Small intestine (tissue), 7 donors: Measurements from ENCODE around the gene ZFR2. TPM values are rescaled to one million over a fixed set of nuclear protein-coding genes. Genes with fewer than 3 reads are reported as not detected.
A peak's percentile ranks its signal among the peaks of the same experiment; 100 is the strongest.

Experiments
- DNase-seq, 2 donors: peaks; one replicate each; pipeline versions ENCODE4 v3.0.0 to v3.0.0-alpha.2; 2013
- FAIRE-seq: peaks from 2 replicates; lab custom pipeline; 2012; peaks lifted over from hg19 to GRCh38; lab: Jason Lieb, UNC
- H3K27ac ChIP-seq, 3 donors: one replicate each; pipeline ENCODE4 v1.5.1; 2013; ENCODE audit warnings: low read length in 2 of 3, mild to moderate bottlenecking in 2 of 3, control low read depth in 1 of 3, inconsistent platforms in 1 of 3, low read depth in 1 of 3, moderate library complexity in 1 of 3
- H3K27me3 ChIP-seq, 3 donors: one replicate each; pipeline ENCODE4 v1.6.1; 2013; ENCODE audit warnings: low read length in 3 of 3, inconsistent platforms in 1 of 3; ENCODE audit not compliant: control insufficient read depth in 3 of 3, insufficient read depth in 3 of 3
- H3K36me3 ChIP-seq, 3 donors: one replicate each; pipeline ENCODE4 v1.6.1; 2013; ENCODE audit warnings: low read length in 3 of 3, inconsistent platforms in 1 of 3, low read depth in 1 of 3, mild to moderate bottlenecking in 1 of 3, moderate library complexity in 1 of 3; ENCODE audit not compliant: control insufficient read depth in 3 of 3, insufficient read depth in 2 of 3
- H3K4me1 ChIP-seq, 3 donors: one replicate each; pipeline ENCODE4 v1.6.1; 2013; ENCODE audit warnings: low read length in 2 of 3, inconsistent platforms in 1 of 3, low read depth in 1 of 3, mild to moderate bottlenecking in 1 of 3, moderate library complexity in 1 of 3; ENCODE audit not compliant: control insufficient read depth in 3 of 3, insufficient read depth in 2 of 3
- H3K4me3 ChIP-seq, 3 donors: one replicate each; pipeline ENCODE4 v1.5.1; 2013; ENCODE audit warnings: low read length in 3 of 3, control low read depth in 1 of 3, inconsistent platforms in 1 of 3, low read depth in 1 of 3, mild to moderate bottlenecking in 1 of 3, moderate library complexity in 1 of 3
- H3K9me3 ChIP-seq, 2 donors: one replicate each; pipeline ENCODE4 v1.6.1; 2013; ENCODE audit warnings: low read depth in 1 of 2, low read length in 1 of 2; ENCODE audit not compliant: control insufficient read depth in 2 of 2, insufficient read depth in 1 of 2
- WGBS, 3 donors: extraction: QIAGEN DNeasy Blood & Tissue Kit; methylation state at CpG; one replicate each; pipeline ENCODE4 v1.1.7; 2013; 5-methylcytosine and 5-hydroxymethylcytosine counted together
- polyA plus RNA-seq, 4 donors: library from polyadenylated mRNA; stranded (reverse) in 3 of 4; unstranded in 1 of 4; fragments of 200-250 nt in 3 of 4; fragments of 120-200 nt in 1 of 4; gene quantifications; one replicate each; pipeline versions ENCODE4 v1.2.1 to v1.2.3, GENCODE V29; 2013
- donor health status: healthy with polysubstance abuse.
- donor health status: control.
- donor health status: control.
- donor health status: Bipolar disorder and iron deficiency.
- donor health status: healthy.

Gene ZFR2
- polyA plus RNA-seq, 4 donors, result 0.43 to 0.75 TPM; not detected in 2

DNA sequence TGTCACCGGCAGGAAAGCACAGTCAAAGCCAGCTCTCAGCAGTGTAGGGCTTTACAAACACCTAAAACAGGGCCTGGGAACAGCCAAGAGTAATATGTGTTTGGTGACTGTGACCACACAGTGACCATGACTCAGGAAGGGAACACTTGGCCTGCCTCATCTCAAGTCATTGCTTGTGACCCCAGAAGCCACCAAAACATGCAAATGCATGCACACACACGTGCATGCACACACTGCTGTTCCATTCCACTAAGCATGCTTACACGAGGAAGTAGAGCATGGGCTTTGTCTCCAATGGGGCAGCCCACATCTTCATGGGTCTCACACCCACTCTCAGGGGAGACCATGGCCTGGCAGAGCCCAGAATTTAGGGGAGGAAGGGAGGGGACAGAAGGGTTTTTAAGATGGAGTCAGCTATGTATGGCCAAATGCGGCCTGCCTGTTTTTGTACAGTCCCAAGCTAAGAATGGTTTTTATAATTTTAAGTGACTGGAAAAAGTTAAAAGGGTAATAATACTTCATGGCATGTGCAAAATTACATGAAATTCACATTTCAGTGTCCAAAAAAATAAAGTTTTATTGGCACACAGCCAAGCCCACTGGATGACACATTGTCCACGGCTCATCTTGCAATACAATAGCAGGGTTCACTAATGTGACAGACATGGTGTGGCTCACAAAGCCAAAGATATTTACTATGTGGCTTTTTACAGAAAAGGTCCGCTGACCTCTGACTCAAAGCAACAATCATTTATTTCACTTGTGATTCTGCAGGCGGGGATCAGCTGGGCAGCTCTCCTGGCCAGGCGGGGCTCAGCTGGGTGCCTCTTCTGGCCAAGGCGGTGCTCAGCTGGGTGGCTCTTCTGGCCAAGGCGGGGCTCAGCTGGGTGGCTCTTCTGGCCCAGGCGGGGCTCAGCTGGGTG is 17.3 kb downstream of the ZFR2 start:
- Histone ChIP-seq H3K4me1 (no peaks in the 10 kb centered on the region), H3K4me3 (no peak overlapping the region), H3K27me3 (no peaks in the 10 kb centered on the region), H3K9me3 (peaks cover 2 to 24% of the 10 kb centered on the region in 2 donors), H3K36me3 (no peaks in the 10 kb centered on the region), H3K27ac (no peak overlapping the region)
- FAIRE-seq (no peak), DNase-seq (no peak)
- 91 to 94% (median 93%) methylated on average over 11 of the region's 11 CpGs for WGBS, 3 donors

DNA sequence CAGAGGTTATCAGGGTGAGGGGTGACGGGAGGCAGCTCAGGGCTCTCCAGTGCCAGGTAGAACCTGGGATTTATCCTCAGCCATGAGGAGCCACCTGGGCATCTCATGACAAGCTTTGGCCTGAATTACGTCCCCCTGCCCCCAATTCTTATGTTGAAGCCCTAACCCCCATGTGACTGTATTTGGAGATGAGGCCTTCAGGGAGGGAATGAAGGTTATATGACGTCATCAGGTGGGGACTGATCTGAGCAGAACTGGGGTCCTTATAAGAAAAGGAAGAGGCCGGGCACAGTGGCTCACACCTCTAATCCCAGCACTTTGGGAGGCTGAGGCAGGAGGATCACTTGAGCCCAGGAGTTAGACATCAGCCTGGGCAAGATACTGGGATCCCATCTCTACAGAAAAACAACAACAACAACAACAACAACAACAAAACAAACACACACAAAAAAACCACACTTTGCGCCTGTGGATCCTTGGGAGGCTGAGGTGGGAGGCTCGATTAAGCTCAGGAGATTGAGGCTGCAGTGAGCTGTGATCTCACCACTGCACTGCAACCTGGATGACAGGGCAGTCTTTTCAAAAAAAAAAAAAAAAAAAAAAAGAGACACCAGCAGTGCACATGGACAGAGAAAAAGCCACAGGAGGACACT is 18.4 kb downstream of the ZFR2 start:
- DNase-seq, result no peak
- no peaks in the 10 kb centered on the region for H3K27me3 ChIP-seq

DNA sequence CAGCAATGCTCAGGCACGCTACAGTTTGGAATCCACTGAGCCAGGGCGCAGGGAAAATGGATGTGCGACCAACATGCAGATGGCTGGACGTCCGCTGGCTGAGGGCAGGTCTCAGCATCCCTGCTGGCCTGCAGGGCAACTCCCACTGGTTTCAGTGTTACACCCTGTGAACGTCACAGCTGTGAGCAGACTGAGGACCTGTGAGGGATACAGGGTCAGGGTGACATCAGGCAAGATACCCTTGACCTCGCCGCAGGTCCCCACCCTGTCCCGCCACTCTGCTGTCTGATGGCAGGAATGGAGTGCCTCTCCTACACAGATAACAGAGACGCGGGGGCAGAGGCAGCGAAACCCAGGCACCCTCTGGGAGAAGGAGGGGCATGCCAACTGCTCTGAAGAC is 19.1 kb downstream of the ZFR2 start:
- H3K9me3 ChIP-seq, result peaks cover 2 to 24% of the 10 kb centered on the region in 2 donors
- no peaks in the 10 kb centered on the region for H3K4me1 ChIP-seq
- 67 to 82% (median 70%) methylated on average over 12 of the region's 12 CpGs for WGBS, 3 donors
- H3K27ac ChIP-seq, result no peak overlapping the region
- no peak for DNase-seq
- no peaks in the 10 kb centered on the region for H3K36me3 ChIP-seq
- H3K4me3 ChIP-seq, result no peak overlapping the region
- no peaks in the 10 kb centered on the region for H3K27me3 ChIP-seq
- no peak for FAIRE-seq

More for the DNA sequence above, 18.4 kb downstream of the ZFR2 start:
- H3K9me3 ChIP-seq, result peaks cover 2 to 24% of the 10 kb centered on the region in 2 donors
- H3K36me3 ChIP-seq, result no peaks in the 10 kb centered on the region
- WGBS, 3 donors, result 79 to 86% (median 80%) methylated on average over 6 of the region's 6 CpGs
- no peak overlapping the region for H3K27ac ChIP-seq
- no peak overlapping the region for H3K4me3 ChIP-seq
- no peaks in the 10 kb centered on the region for H3K4me1 ChIP-seq
- no peak for FAIRE-seq

DNA sequence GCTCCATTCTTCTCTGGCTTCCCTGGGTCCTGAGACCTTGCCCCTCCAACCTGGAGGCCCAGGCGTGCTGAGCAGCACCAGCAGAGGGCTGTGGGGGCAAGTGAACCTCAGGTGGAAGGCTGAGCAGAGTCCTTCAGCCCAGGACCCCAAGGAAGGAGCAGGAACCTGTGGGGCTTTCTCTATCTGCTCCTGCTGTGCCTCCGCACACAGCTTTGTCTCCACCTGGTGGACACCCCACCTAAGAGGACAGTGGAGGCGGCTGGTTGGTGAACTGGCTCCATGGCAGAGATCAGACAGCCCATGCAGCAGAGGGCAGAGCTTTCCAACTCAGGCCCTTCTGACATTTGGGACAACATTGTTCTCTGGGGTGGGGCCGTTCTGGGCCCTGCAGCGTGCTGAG is 19.7 kb downstream of the ZFR2 start:
- whole genome bisulfite sequencing, 3 donors, result 30 to 66% (median 33%) methylated on average over 5 of the region's 5 CpGs
- H3K27ac ChIP-seq, result no peak overlapping the region
- H3K36me3 ChIP-seq, result no peaks in the 10 kb centered on the region
- H3K4me1 ChIP-seq, result no peaks in the 10 kb centered on the region
- FAIRE-seq (no peak), DNase-seq (peak; percentile 46 to 48)
- peaks cover 2 to 24% of the 10 kb centered on the region in 2 donors for H3K9me3 ChIP-seq
- no peak overlapping the region for H3K4me3 ChIP-seq
- H3K27me3 ChIP-seq, result no peaks in the 10 kb centered on the region

DNA sequence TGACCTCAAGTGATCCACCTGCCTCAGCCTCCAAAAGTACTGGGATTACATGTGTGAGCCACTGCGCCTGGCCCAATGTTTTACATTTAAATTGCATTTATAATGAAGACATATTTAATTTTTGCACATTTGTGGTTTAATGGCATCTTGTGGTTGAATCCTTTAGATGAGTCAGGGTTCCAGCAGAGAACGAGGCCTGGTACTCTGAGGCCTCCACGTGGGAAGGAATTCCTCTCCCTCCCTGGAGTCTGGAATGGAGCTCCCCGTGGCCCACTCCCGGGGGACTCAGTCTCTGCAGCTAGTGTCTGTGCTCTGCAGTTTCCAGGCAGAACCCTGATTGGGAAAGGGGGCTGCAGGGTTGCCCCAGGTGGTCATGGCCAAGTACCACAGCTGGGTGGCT is 24.2 kb downstream of the ZFR2 start:
- DNase-seq, result no peak
- Histone ChIP-seq H3K9me3 (peaks cover 0 to 4% of the 10 kb centered on the region in 2 donors), H3K4me3 (no peak overlapping the region), H3K27ac (no peak overlapping the region), H3K4me1 (no peaks in the 10 kb centered on the region), H3K36me3 (no peaks in the 10 kb centered on the region), H3K27me3 (peaks cover 0 to 2% (median 0%) of the 10 kb centered on the region in 3 donors)
- WGBS, 3 donors, result 71 to 79% (median 77%) methylated on average over 5 of the region's 5 CpGs
- no peak for FAIRE-seq

DNA sequence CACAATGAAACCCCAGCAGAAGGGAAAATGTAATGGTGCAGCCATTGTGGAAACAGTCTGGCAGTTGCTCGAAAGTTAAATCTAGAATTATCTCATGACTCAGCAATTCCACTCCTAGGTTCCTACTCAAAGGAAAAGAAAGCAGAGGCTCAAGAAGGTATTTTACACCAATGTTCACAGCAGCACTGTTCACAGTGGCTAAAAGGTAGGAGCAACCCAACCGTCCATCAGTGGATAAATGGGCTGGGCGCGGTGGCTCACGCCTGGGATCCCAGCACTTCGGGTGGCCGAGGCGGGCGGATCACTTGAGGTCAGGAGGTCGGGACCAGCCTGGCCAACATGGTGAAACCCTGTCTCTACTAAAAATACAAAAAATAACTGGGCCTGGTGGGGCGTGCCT is 25.9 kb downstream of the ZFR2 start:
- Histone ChIP-seq H3K4me3 (no peak overlapping the region), H3K4me1 (no peaks in the 10 kb centered on the region), H3K36me3 (no peaks in the 10 kb centered on the region), H3K27me3 (peaks cover 0 to 2% (median 0%) of the 10 kb centered on the region in 3 donors), H3K9me3 (peaks cover 0 to 4% of the 10 kb centered on the region in 2 donors), H3K27ac (no peak overlapping the region)
- DNase-seq (no peak), FAIRE-seq (no peak)
- WGBS, 3 donors, result 74 to 82% (median 79%) methylated on average over 11 of the region's 11 CpGs

DNA sequence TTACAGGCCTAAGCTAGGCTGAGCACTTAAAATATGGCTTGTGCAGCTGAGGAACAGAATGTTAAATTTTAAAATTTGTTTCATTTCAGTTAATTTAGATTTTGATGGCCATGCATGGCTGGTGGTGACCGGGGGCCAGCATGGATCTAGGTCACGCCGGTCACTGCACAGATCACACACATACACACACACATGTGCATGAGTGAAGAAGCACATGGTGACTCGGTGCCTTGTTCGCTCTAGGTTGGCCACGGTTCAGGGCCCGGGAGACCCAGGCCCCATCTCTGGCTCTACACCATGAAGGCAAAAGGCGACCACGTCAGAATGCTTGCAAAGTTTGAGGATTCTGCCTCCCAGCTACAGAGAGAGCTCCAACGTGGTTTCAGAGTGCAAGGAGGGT is 28.0 kb downstream of the ZFR2 start:
- FAIRE-seq, result no peak
- no peak for DNase-seq
- Histone ChIP-seq H3K4me1 (no peaks in the 10 kb centered on the region), H3K27me3 (peaks cover 0 to 2% (median 0%) of the 10 kb centered on the region in 3 donors), H3K27ac (no peak overlapping the region), H3K9me3 (peaks cover 0 to 5% of the 10 kb centered on the region in 2 donors), H3K4me3 (no peak overlapping the region), H3K36me3 (no peaks in the 10 kb centered on the region)
- 87 to 88% (median 88%) methylated on average over 10 of the region's 10 CpGs for WGBS, 3 donors

DNA sequence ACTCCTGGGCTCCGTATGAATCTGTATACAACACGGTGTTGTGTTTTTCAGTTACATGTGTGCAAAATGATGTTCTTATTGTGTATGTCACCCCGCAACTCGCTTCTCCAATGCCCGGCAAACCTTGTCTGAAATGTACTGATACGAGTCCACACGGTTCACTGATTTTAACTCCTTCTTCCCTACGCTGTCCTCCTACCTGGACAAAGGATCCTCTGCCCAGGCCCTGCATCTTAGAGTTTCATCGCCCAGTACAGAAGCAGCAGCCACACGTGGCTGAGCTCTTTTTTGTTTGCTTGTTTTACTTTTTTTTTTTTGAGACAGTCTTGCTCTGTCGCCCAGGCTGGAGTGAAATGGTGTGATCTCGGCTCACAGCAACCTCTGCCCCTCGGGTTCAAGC is 28.9 kb downstream of the ZFR2 start:
- H3K27ac ChIP-seq, result no peak overlapping the region

More for the DNA sequence above, 28.9 kb downstream of the ZFR2 start:
- no peak overlapping the region for H3K4me3 ChIP-seq
- FAIRE-seq, result no peak
- no peaks in the 10 kb centered on the region for H3K36me3 ChIP-seq
- DNase-seq, result no peak
- no peaks in the 10 kb centered on the region for H3K4me1 ChIP-seq
- H3K9me3 ChIP-seq, result peaks cover 0 to 7% of the 10 kb centered on the region in 2 donors
- peaks cover 0 to 2% (median 0%) of the 10 kb centered on the region in 3 donors for H3K27me3 ChIP-seq
- WGBS, 3 donors, result 63 to 75% (median 67%) methylated on average over 13 of the region's 13 CpGs
